ENCODE measurements around the gene LTBP2. TPM values are rescaled to one million over a fixed set of nuclear protein-coding genes. Genes with fewer than 3 reads are reported as not detected.

LTBP2 gene
- total and polyA plus RNA-seq, 2 of the 8 experiments (the other 6 are each of a cell fraction or from before 2014, with no cell fraction given), result 0.48 to 0.89 TPM

DNA sequence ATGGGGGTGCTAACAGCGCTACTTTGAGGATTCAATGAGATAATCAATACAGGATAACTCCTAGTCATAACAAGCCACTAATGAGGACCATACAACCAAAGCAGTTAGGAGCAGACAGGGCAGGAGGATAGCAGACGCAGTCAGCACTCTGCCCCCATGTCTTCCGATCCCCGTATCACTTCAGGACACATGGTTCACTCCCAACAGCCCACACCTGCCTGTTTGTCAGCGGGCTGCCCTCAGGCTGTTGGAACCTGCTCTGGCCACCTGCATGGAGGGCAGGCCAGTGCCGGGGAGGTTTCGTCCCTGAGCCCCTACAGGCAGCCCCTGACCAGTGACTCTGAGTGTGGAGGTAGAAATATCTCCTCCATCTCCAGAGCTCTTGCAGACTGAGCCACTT is 37.1 kb upstream of the LTBP2 start (continued):
- no peak for TF ChIP-seq TEAD4 (IDR thresholded peaks at IDR 0.05; ENCODE audit: low read depth, low read length)
- TF ChIP-seq SUZ12 (IDR thresholded peaks at IDR 0.05; ENCODE audit: low read length), result no peak
- TF ChIP-seq BRCA1 (IDR thresholded peaks at IDR 0.05; ENCODE audit: low read depth, low read length), result no peak
- TF ChIP-seq KDM1A (IDR thresholded peaks at IDR 0.05; ENCODE audit: borderline replicate concordance, low read length), result no peak

Measured in H1 (cell line).